NCI-H1092 (cell line): ENCODE data around the gene TMSB10.
"Not testable (repeated sequence)": the region's sequence is repeated elsewhere in the genome, so short reads cannot be mapped to it uniquely, and the experiment has no call there.

Experiments
- DNase-seq: peaks from one replicate; lab custom pipeline; 2025; lab: John Stamatoyannopoulos, UW

The TMSB10 gene

DNA sequence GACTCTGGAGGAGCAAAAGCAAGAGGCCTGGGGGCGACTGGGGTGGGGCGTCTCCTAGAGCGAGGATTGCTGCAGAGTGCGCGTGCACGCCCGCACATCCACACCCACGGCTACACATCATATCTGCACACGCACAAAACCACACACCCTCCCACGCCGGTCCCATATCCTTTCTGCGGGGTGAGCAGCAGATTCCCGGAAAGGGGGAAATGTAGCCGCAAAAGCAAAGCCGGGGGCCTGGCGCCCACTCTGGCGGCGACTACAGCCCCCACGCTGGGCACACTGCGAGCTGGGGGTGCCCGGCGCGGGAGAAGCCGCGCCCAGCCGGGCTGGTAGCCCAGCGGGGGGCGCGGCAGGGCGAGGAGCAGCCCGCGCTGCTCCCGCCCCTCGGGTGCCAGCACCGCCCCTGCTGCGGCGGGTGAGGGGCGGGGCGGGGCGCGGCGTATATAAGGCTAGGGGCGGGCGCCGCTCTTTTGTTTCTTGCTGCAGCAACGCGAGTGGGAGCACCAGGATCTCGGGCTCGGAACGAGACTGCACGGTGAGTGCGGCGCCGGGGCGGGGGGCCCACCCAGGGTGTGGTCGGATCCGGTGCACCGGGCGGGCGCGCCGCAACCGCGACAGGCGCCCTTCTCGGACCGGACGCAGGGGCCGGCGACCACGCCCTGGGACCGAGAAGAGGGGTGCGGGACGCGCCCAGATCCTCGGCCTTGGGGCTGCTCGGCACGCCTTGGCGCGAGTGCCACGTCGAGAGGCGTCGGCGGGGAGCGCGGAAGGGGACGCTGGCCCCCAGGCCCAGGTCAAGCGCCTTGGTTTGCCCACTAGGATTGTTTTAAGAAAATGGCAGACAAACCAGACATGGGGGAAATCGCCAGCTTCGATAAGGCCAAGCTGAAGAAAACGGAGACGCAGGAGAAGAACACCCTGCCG lies at the start of gene TMSB10:
Gene TMSB10, plus strand, starts transcription at position 476 of the 927 bp plus-strand sequence.
- DNase-seq = peak; percentile 42

DNA sequence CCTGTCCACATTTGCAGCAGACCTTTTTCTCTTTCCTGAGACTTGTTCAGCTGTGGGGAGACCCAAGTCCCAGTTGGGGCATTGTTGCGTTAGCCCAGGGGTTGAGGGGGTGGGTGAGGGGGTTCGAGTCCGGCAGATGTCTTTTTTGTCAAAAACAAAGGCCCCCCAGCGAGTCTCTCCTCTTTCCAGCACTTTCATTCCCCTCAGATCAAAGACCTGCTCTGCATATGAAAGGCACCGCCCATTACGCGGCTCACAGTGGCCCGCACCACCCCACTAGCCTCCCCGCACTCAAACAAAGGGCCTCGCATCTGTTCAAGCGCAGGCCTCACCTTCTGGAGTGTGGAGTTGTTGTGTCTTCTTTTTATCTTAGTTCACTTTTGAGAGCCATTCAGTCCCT lies 49.7 kb upstream of the TMSB10 start:
- DNase-seq = no peak

DNA sequence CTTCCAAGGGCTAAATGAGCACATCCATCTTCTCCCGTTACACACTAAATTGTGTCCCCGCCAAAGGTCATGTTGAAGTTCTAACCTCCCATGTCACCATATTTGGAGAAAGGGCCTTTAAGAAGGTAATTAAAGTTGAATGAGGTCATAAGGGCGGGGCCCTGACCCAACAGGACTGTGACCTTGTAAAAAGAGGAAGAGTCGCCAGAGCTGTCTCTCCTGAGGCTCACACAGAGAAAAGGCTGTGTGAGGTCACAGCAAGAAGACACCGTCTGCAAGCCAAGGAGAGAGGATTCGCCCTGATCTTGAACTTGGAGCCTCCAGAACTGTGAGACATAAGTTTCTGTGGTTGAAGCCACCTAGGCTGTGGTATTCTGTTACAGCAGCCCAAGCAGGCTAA lies 48.7 kb upstream of the TMSB10 start:
- DNase-seq = no peak

DNA sequence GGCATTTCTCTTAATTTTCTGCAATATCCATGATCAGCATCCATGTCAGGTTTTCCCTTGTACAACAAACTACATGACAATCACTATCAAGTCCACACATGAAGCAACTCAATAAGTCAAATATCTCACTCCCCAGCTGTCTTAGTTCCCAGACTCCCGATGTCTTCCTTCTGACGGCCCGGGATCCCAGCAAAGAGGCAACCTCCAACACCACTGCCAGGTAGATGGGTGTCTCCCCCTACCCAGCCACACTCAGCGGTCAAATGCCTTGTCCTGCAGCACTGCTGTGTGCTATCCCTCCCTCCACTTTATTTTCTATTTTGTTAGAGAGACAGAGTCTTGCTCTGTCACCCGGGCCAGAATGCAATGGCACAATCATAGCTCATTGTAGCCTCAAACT lies 47.9 kb upstream of the TMSB10 start:
- DNase-seq = no peak

DNA sequence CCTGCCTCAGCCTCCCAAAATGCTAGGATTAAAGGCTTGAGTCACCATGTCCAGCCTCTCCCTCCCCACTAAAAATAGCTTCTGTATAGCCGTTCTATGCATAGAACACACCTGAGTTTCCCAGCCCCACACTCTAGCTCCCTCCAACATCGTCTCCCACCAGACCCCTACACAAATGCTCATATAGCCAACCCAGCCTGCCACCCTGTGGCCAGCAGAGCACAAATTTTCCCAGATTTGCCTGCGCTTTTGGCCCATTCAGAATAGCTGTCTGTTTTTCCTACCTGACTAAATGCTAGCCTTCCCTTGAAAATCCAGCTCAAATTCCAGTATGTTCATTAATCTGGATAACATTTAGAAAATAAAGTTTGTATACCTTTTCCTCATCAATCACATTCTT lies 47.3 kb upstream of the TMSB10 start:
- no peak for DNase-seq

DNA sequence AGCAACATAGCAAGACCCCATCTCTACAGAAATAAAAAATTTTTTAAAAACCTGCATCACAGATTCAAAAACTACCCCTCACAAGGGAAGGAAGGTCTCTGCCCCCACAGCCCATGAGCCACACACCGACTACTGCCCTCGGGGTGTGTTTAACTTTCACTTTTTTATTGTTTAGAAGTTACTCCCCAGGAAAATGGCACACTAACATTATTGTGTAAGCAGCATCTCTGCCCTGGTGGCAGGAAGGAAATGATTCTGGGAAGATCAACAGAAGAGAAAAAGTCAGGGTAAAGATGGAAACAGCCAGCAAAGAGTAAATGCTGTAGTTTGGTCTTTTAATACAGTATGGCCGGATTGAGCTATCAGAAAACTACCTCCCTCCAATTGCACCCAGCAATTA lies 46.5 kb upstream of the TMSB10 start:
- no peak for DNase-seq

DNA sequence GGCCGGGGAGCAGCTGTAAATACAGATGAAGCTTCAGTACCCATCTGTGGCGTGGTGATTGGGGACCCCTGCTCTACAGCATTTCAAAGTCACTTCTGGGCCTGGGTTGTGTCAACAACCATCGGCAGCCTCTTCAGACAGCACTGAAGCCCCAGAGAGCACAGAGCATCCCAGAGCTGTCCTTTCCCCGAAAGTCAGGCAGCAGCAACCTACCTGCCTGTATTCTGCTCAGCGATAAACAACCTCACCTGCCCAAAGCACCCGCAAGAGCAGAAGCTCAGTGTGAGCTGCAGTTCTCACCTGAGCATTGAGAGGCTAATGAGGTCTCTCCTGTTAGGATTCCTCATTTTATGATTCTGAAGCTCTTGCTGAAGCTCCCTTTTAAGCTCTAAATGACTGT lies 43.9 kb upstream of the TMSB10 start:
- DNase-seq = no peak

DNA sequence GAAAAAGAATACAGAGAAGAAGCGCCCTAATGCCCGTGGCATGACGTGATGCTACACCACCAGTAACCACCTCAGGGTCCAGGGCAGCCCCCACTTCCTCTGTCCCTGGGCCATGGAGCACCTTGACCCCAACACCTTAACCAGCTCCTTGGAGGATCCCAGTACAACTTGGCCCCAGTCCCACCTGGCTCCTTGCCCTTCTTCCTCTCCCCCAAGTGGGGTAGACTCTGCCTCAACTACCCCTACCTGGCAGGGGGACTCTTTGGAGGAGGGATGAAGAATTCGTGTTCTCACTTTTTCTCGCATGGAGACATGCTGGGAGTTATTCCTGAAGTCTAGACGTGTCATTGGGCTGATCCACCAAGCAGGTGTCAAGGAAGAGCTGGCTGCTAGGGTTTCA lies 43.5 kb upstream of the TMSB10 start:
- DNase-seq = no peak

DNA sequence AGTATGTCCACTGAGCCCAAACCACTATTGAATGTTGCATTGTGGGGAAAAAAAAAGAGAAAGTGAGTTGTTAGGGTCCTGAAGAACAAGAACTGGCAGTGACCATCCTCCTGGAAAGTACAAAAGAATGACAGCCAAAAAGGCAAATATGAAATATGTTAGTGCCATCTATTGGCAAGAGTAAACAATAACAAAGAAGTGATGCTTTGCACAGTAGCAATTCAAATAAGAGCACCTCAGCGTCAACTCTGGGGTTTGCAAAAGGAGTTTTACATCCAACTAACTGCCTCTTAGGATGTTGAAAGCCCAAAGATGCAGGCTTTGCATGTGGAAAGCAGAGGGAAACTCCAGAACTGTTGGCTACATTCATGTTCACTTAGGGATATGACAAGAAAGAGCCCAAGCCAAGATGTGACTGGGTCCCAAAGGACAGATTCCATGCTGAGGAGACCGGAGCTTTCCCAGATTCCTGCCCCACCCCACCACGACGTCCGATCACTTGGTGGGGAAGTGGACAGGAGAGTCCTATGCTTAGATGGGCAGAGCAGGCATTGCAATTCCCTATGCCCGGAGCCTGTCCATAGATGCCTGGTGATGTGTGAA lies 40.2 kb upstream of the TMSB10 start:
- no peak for DNase-seq

DNA sequence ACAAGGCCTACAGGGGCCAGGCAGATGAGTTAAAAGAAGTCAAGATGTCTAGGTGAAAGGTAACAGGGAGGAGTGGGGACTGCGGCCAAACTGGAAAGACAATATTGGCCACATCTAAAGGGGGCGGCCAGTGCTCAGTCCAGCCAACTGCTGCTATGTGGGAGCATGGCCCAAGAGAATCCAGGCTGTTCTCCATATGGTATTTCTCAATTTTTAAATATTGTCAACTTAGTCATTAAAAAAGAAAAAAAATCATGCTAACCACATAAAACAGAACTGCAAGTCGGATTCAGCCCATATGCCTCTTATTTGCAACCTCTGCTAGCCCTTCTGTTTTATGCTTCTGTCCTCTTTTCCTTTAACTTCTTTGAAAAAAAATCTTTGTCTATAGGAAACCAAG lies 39.3 kb upstream of the TMSB10 start:
- DNase-seq = no peak

DNA sequence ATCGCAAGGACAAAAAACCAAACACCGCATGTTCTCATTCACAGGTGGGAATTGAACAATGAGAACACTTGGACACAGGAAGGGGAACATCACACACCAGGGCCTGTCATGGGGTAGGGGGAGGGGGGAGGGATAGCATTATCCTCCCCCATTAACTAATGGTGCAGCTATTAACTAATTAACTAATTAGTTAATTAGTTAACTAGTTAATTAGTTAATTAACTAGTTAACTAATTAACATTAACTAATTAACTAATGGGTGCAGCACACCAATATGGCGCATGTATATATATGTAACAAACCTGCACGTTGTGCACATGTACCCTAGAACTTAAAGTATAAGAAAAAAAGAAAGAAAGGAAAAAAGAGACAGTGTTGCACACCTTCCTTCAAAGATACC lies 37.1 kb upstream of the TMSB10 start:
- not testable (repeated sequence) for DNase-seq

DNA sequence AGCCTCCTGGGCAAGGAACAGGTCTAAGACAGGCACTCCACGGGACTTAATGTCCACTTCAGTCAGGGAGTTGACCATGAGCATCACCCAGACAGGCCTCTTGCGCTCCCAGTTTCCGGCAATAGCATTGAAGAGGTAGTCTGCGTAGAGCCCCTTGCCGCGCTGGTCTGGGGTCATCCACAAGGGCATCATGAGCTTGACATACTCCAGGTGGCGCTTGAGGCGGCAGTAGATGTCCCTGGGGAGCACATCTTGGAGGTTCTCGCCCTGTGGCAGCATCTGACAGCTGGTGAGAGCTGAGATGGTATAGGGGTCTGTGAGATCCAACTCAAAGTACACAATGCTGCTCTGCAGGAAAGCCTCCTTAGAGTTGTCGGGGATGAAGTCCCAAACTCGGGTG lies 35.1 kb upstream of the TMSB10 start:
- DNase-seq = no peak

DNA sequence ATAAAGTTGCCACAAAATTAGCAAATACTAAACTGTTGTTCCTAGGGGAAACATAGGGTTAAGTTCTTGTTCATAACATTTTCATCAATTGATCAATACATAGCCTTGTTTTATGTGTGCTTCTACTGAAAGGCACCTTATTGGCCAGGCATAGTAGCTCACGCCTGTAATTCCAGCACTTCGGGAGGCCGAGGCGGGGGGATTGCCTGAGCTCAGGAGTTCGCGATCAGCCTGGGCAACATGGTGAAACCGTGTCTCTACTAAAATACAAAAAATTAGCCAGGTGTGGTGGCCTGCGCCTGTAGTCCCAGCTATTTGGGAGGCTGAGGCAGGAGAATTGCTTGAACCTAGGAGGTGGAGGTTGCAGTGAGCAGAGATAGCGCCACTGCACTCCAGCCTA lies 32.8 kb upstream of the TMSB10 start:
- DNase-seq = not testable (repeated sequence)

DNA sequence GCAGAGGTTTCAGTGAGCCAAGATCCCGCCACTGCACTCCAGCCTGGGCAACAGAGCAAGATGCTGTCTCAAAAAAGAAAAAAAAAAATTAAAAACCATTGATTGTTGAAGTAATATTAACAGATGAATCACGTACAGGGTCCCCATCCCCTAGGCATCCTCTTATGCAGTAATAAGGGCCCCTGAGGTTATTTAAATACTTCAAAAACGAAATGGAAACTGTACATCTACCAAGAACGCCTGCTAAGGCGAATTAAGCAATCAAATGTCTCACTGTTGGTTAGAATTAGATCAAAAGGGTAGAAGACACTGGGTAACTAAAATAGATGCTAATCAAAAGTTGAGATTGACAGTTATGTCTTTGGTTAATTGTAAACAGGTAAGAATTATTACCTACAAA lies 32.1 kb upstream of the TMSB10 start:
- DNase-seq = no peak

DNA sequence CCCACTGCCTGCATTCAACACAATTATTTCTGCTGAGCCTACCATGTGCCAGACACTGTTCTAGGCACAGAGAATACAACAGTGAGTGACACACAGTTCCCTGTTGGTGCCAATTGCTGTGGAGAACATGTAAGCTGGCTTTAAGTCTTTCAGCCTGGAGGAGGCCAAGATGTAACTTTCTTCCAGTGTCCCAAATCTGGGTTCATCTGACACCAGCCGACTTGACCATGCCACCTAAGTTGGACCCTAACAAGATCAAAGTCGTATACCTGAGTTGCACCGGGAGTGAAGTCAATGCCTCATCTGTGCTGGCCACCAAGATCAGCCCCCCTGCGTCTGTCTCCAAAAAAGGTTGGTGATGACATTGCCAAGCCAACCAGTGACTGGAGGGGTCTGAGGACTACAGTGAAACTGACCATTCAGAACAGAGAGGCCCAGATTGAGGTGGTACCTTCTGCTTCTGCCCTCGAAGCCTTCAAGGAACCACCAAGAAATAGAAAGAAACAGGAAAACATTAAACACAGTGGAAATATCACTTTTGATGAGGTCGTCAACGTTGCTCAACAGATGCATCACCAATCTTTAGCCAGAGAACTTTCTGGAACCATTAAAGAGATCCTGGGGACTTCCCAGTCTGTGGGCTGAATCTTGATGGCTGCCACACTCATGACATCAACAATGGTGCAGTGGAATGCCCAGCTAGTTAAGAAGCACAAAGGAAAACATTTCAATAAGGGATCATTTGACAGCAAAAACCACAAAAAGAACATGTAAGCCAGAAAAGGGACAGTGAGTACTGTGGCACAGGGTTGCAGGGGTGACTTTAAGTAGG lies 30.9 kb upstream of the TMSB10 start:
- DNase-seq = no peak

DNA sequence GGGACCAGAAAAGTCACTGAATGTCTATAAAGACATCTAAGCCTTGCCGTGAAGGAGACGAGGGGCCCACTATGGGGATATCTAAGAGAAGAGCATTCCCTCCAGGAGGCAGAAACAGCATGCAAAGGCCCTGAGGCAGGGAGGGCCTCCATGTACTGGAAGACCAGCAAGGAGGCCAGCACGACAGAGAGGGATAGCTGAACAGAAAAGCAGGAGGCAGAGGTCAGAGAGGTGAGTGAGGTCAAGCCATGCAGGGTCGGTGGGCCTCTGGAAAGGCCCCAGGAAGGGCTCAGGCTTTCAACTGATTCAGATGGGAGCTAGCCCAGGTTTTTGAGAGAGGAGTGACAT lies 30.3 kb upstream of the TMSB10 start:
- no peak for DNase-seq

DNA sequence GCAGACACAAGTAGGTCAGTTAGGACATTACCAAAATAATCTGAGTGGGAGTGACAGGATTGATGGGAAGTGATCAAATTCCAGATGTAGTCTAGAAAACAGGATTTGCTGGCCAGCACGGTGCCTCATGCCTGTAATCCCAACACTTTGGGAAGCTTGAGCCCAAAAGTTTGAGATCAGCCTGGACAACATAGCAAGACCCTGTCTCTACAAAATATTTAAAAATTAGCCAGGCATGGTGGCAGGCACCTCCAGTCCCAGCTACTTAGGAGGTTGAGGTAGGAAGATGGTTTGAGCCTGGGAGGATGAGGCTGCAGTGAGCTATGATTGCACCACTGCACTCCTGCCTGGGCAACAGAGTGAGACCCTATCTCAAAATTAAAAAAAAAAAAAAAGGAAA lies 29.8 kb upstream of the TMSB10 start:
- DNase-seq = not testable (repeated sequence)

DNA sequence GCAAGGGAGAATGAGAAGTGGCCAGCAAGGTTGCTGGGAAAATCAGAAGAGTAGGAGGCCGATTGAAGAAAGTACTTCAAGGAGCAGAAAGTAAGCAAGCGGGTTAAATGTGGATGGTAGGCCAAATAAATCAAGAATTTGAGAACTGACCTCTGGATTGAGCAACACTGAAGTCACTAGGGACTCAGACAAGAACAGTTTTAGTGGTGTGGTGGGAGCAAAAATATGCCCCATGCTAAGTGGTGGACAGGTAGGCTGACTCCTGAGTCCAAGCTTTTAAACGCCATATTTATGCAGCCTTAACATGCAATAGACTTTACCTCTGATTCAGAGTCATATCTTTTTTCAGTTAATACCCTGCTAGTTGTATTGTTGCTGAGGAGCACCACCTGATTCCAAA lies 29.1 kb upstream of the TMSB10 start:
- no peak for DNase-seq

DNA sequence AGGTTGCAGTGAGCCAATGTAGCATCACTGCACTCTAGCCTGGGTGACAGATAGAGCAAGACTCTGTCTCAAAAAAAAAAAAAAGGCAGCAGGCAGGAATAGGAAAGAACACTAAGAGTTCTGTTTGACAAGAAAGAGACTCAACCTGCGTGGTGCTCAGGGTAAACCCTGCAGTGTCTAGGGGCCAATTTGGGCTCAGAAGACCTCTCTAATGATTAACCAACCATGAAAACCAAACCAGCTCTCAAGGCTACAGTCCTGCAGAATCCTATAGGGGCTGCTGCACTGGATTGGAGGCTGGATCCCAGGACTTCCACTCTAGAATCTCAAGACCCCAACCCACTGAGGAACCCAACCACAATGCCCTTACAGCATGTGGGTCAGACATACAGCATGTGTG lies 27.0 kb upstream of the TMSB10 start:
- no peak for DNase-seq

DNA sequence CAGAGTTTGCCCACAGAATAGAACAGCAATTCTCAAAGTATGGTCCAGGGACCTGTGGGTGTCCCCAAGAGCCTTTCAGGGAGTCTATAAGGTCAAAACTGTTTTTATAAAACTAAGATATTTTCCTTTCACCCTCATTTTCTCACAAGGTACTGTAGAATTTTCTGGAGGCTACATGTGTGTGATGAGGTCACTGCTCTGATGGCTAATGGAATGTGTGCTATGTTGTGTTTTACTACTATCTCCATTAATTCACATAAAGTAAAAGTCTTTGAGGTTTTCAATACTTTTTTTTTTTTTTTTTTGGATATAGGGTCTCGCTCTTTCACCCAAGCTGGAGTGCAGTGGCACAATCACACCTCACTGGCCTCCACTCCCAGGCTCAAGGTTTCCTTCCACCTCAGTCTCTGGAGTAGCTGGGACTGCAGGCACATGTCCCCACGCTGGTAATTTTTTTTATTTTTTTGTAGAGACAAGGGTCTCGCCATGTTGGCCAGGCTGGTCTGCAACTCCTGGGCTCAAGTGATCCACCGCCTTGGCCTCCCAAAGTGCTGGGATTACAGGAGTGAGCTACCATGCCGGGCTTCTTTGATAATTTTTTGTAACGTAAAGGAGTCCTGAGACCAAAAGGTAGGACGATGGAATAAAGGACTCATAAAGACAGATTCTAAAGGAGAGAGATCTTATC lies 26.4 kb upstream of the TMSB10 start:
- DNase-seq = no peak

DNA sequence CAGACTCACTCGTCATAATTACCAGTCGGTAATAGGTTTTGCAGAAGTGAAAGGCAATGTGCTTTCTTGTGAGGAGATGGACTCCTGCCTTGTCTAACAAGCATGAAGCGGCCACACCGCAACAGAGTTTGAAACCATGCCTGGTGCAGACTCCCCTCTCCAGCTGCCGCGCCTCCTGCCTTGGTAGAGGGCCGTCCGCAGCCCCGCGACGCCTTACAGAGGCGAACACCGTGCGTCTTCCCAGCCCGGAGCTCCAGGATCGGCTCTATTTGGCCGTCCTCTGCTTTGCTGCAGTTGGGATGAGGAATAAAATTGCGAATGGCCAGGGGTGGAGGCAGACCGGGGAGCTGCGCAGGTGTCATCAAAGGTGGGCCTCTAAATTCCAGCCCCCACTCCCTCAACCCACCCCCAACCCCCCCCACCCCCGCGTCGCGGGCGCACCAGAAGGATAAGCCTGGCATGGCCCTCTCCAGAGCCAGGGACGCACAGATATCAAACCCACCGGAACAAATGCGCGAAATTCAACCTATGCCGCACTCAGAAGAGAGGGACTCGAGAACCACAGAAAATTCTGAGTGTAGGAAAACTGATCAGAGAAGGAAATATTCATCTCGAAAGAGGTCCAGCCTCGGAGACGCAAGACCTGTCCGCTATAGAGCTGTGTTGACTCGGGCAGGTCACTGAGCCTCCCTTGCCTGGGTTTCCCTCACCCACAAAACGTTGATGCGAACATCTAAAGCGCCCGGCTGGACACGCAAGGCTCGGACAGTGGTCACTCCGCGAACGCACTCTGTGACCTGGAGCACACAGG lies 25.7 kb upstream of the TMSB10 start:
- DNase-seq = no peak

DNA sequence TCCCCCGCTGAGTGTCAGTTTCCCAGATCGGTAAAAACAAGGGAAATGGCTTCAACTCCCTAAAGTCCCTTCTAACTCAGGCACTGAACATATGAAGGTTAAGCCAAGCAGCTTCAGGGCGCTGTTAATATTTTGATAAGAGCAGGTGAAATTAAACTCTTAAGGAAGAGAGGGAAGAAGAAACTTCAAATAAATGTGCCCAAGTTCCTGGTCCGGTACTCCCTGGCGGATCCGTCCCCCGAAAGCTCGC lies 25.1 kb upstream of the TMSB10 start:
- no peak for DNase-seq
